ENCODE results near the gene ELN. TPM values are rescaled to one million over a fixed set of nuclear protein-coding genes. Genes with fewer than 3 reads are reported as not detected.

Gene ELN
- total RNA-seq, 1 donor from 2014 or later, result 83.3 TPM

DNA sequence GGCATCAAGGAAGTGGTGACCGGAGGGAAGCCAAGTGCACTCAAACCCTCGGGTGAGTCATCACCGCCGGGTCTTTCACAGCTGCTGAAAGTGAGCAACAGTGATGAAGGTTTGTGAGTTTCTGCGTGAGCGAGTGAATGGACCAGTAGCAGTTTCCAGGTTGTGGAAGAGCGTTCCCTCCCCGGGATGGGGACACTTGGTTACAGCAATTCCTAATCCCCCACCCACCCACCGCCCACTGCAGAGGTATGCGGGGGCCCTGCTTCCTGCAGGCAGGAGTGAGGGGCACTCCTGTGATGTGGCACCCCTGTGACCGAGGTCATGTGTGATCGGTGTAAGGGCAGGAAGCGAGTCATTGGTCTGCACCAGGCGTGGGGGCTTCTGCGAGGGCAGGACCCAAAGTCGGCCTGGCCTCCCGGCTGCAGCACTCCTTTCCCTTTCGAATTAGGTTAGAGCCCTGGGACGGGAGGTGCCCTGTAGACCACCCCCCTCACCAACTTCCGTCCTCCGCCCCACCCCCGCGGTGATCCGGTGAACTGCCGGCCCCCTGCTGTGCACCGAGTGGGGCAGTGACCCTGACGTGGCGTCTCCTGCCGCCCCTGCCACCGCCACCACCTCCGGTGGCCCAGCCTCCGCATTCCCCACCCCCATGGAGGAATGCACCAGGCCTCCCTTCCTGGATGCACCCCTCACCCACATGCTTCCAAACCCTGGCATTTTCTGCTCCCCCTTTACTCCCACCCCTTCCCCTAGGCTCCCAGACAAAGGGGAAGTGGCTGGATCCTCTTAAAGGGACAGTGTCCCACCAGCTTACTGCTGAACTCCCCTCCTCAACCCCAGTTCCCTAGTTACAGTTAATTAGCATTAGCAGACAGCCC is 66.5 kb downstream of the ELN start:
- Histone ChIP-seq H3K4me1 (peaks cover 32% of the 10 kb centered on the region), H3K36me3 (peaks cover 18% of the 10 kb centered on the region), H3K27me3 (ENCODE audit: low read depth) (no peaks in the 10 kb centered on the region), H3K27ac (peak overlapping the region; percentile 85), H3K9me3 (no peaks in the 10 kb centered on the region), H3K4me3 (peak overlapping the region; percentile 60)
- ATAC-seq (peak; percentile 87 to 93), DNase-seq (peak; percentile 88)
- intact Hi-C loops (cut with DNase I), result no loop called here
- TF ChIP-seq, protein P1, sequence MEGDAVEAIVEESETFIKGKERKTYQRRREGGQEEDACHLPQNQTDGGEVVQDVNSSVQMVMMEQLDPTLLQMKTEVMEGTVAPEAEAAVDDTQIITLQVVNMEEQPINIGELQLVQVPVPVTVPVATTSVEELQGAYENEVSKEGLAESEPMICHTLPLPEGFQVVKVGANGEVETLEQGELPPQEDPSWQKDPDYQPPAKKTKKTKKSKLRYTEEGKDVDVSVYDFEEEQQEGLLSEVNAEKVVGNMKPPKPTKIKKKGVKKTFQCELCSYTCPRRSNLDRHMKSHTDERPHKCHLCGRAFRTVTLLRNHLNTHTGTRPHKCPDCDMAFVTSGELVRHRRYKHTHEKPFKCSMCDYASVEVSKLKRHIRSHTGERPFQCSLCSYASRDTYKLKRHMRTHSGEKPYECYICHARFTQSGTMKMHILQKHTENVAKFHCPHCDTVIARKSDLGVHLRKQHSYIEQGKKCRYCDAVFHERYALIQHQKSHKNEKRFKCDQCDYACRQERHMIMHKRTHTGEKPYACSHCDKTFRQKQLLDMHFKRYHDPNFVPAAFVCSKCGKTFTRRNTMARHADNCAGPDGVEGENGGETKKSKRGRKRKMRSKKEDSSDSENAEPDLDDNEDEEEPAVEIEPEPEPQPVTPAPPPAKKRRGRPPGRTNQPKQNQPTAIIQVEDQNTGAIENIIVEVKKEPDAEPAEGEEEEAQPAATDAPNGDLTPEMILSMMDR (IDR thresholded peaks at IDR 0.05), result no peak

DNA sequence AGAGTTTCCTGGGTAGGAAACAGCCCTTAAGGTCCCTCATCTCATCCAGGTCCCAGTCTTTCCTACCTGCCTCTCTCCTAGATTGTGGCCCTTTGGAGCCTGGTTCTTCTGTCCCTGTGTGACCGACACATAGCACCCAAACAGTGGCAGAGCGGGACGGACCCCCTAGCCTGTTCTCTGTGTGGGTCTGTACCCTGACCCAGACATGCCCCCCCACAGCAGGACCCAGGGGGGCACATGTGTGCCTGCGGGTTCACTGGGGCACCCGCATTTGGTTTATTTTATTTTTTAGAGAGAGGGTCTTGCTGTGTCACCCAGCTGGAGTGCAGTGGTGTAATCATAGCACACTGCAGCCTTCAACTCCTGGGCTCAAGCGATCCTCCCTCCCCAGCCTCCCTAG is 67.2 kb downstream of the ELN start:
- Histone ChIP-seq H3K27ac (peak overlapping the region; percentile 85), H3K4me3 (peak overlapping the region; percentile 60), H3K27me3 (ENCODE audit: low read depth) (no peaks in the 10 kb centered on the region), H3K36me3 (peaks cover 25% of the 10 kb centered on the region), H3K4me1 (peaks cover 32% of the 10 kb centered on the region), H3K9me3 (no peaks in the 10 kb centered on the region)
- ATAC-seq (no peak), DNase-seq (no peak)
- intact Hi-C loops (cut with DNase I), result no loop called here
- TF ChIP-seq, protein P1 (IDR thresholded peaks at IDR 0.05), result no peak

DNA sequence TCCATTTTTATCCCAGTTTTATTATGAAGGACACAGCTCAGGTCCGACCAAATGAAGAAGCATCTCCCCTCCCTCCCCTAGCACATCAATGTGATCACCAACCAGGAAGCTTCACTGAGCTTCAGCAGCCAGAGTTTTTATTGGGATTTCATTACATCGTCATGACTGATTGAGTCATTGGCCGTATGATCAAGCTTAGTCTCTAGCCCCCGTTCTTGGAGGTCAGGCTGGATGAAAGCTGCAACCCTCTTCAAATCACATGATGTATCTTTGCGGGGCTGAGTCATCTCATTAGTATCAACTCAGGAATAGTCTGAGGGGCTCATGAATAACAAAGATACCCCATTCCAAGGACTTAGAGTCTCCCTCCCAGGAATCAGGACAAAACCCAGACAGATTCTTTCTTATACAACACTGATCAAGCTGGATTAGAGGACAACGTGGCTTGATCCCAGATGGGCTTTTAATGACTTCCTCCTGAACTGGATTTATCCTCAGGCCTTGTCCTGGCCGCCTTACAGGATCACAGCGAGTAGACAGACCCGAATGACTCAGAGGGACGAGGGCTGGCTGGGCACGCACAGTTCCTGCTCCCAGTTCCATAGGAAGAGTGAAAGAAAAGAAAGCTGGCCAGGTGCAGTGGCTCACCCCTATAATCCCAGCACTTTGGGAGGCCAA is 70.1 kb downstream of the ELN start:
- H3K27me3 ChIP-seq (ENCODE audit: low read depth), result no peaks in the 10 kb centered on the region
- H3K9me3 ChIP-seq, result no peaks in the 10 kb centered on the region
- intact Hi-C loops (cut with DNase I), result no loop called here
- no peak for DNase-seq
- H3K27ac ChIP-seq, result no peak overlapping the region
- peaks cover 21% of the 10 kb centered on the region for H3K4me1 ChIP-seq
- ATAC-seq, result no peak
- H3K36me3 ChIP-seq, result peaks cover 38% of the 10 kb centered on the region
- TF ChIP-seq, protein P1 (IDR thresholded peaks at IDR 0.05), result no peak
- no peak overlapping the region for H3K4me3 ChIP-seq

DNA sequence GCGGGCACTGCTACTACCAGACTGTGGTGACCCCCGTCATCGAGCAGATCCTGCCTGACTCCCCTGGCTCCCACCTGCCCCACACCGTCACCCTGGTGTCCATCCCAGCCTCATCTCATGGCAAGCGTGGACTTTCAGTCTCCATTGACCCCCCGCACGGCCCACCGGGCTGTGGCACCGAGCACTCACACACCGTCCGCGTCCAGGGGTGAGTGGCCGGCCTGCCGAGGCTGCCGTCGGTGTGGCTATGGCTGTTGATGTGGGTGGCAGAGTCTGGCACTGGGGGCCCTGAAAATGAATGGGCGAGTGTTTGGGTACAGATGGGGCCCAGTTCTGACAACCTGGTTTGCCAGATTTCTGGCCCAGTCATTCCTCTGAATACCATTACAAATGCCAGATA is 71.1 kb downstream of the ELN start:
- no peak for DNase-seq
- H3K36me3 ChIP-seq, result peaks cover 47% of the 10 kb centered on the region
- intact Hi-C loops (cut with DNase I), result no loop called here

DNA sequence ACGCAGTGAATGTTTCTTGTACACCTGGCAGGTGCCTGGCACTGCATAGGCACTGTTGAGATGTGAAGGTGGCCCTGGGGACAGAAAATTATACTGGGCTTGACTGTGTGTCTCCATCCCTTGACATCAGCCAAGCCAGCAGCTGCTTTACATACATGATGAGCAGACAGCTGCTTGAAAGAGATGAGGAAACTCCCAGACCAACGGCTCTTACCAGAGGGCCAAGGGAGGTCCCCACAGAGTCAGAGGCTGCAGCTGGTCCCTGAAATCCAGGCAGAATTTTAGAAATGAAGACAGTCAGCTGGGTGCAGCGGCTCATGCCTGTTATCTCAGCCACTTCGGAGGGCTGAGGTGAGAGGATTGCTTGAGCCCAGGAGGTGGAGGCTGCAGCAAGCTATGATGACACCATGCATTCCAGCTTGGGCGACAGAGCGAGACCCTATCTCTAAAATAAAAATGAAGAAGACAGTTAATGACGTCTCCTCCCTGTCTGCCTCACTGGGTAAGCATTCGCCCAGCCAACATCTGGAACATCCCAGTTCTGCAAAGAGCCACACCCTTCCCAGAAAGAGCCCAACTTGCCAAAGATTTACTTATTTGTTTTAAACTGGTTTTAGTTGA is 73.2 kb downstream of the ELN start:
- DNase-seq, result no peak
- Histone ChIP-seq H3K36me3 (peaks cover 67% of the 10 kb centered on the region), H3K27me3 (ENCODE audit: low read depth) (no peaks in the 10 kb centered on the region), H3K9me3 (no peaks in the 10 kb centered on the region), H3K27ac (no peak overlapping the region), H3K4me3 (no peak overlapping the region), H3K4me1 (no peaks in the 10 kb centered on the region)
- TF ChIP-seq, protein P1 (IDR thresholded peaks at IDR 0.05), result no peak
- ATAC-seq, result peak in 1 of 2 donors; percentile 33
- intact Hi-C loops (cut with DNase I), result no loop called here

More for the DNA sequence above, 71.1 kb downstream of the ELN start:
- Histone ChIP-seq H3K9me3 (no peaks in the 10 kb centered on the region), H3K4me3 (no peak overlapping the region), H3K27me3 (ENCODE audit: low read depth) (no peaks in the 10 kb centered on the region), H3K27ac (no peak overlapping the region), H3K4me1 (peaks cover 12% of the 10 kb centered on the region)
- TF ChIP-seq, protein P1 (IDR thresholded peaks at IDR 0.05), result no peak
- ATAC-seq, result no peak
